Activated T-helper 1 cell treated with anti-CD3 and anti-CD28 coated beads, Interleukin-12 subunit alpha, Interleukin-12 subunit beta, Interleukin-2, Interleukin-4 antibody, amounts not matched to agents 30 ng/mL and 10 ng/mL and 1 ng/mL, durations not matched to agents 14 hours and 24 hours and 36 hours (primary cell): ENCODE data around the gene AKAP11. TPM values are rescaled to one million over a fixed set of nuclear protein-coding genes. Genes with fewer than 3 reads are reported as not detected.

Source experiments
- DNase-seq: peaks from one replicate; pipeline ENCODE4 v3.0.0; 2021; ENCODE audit warnings: low spot score
- H3K27ac Mint-ChIP-seq: one replicate; pipeline ENCODE4 v1.8.0; 2021; ENCODE audit warnings: mild to moderate bottlenecking, mixed read lengths
- H3K27me3 Mint-ChIP-seq: one replicate; pipeline ENCODE4 v1.8.0; 2022; ENCODE audit warnings: mild to moderate bottlenecking, moderate library complexity, mixed read lengths; ENCODE audit not compliant: insufficient read depth
- H3K36me3 Mint-ChIP-seq: one replicate; pipeline ENCODE4 v1.8.0; 2021; ENCODE audit warnings: low read depth, mixed read lengths
- H3K4me1 Mint-ChIP-seq: one replicate; pipeline ENCODE4 v1.8.0; 2021; ENCODE audit warnings: low read depth, mixed read lengths
- H3K4me3 Mint-ChIP-seq: one replicate; pipeline ENCODE4 v1.8.0; 2021; ENCODE audit warnings: mild to moderate bottlenecking, moderate library complexity, mixed read lengths
- H3K9me3 Mint-ChIP-seq: one replicate; pipeline ENCODE4 v1.8.0; 2021; ENCODE audit warnings: mixed read lengths
- intact Hi-C: fragments of 100-400 bp; cut with micrococcal nuclease; formaldehyde crosslinking; loops from one replicate; pipeline ENCODE4 v1.15.1; 2024
- total RNA-seq: library from RNA; stranded (reverse); gene quantifications from 2 replicates; pipeline ENCODE4 v1.2.3, GENCODE V29; 2022

The AKAP11 gene
- total RNA-seq, 1 donor from 2014 or later = 31.7 TPM

- Mint-ChIP-seq H3K9me3 (peaks cover 6% of the 10 kb centered on the region), H3K4me1 (peaks cover 68% of the 10 kb centered on the region), H3K36me3 (peaks cover 9% of the 10 kb centered on the region), H3K4me3 (peak overlapping the region; percentile 72), H3K27me3 (peaks cover 1% of the 10 kb centered on the region), H3K27ac (peak overlapping the region; percentile 99)
- DNase-seq = no peak
- intact Hi-C loops = loop anchor here (1.0 kb wide), 10 partner anchors 15 to 143 kb away; no protein-coding TSS in a partner anchor
Observed at GRCh38 chr13:42354241-42355091, 82.5 kb downstream of the AKAP11 start.

- H3K36me3 Mint-ChIP-seq = peaks cover 9% of the 10 kb centered on the region
- peaks cover 62% of the 10 kb centered on the region for H3K4me1 Mint-ChIP-seq
- no peak for DNase-seq
- H3K27ac Mint-ChIP-seq = peak overlapping the region; percentile 99
- H3K9me3 Mint-ChIP-seq = peaks cover 6% of the 10 kb centered on the region
- intact Hi-C loops = no loop called here
- peaks cover 1% of the 10 kb centered on the region for H3K27me3 Mint-ChIP-seq
- H3K4me3 Mint-ChIP-seq = peak overlapping the region; percentile 72
Observed at GRCh38 chr13:42355092-42355485, 83.1 kb downstream of the AKAP11 start.

- H3K4me1 Mint-ChIP-seq = peaks cover 56% of the 10 kb centered on the region
- intact Hi-C loops = no loop called here
- no peak for DNase-seq
Observed at GRCh38 chr13:42355491-42356183, 83.7 kb downstream of the AKAP11 start.

GRCh38 chr13:42356184-42356575 is 84.2 kb downstream of the AKAP11 start:
- intact Hi-C loops = no loop called here
- H3K4me1 Mint-ChIP-seq = peaks cover 56% of the 10 kb centered on the region
- no peak for DNase-seq

More at GRCh38 chr13:42355491-42356183, 83.7 kb downstream of the AKAP11 start:
- peak overlapping the region; percentile 99 for H3K27ac Mint-ChIP-seq
- peak overlapping the region; percentile 72 for H3K4me3 Mint-ChIP-seq
- H3K27me3 Mint-ChIP-seq = peaks cover 1% of the 10 kb centered on the region
- H3K36me3 Mint-ChIP-seq = peaks cover 9% of the 10 kb centered on the region
- H3K9me3 Mint-ChIP-seq = peaks cover 6% of the 10 kb centered on the region

GRCh38 chr13:42360046-42360574 is 88.2 kb downstream of the AKAP11 start:
- Mint-ChIP-seq H3K36me3 (peaks cover 8% of the 10 kb centered on the region), H3K4me1 (peaks cover 44% of the 10 kb centered on the region), H3K27ac (no peak overlapping the region), H3K27me3 (peaks cover 3% of the 10 kb centered on the region), H3K9me3 (peaks cover 6% of the 10 kb centered on the region), H3K4me3 (no peak overlapping the region)
- intact Hi-C loops = no loop called here
- DNase-seq = no peak

More at GRCh38 chr13:42356184-42356575, 84.2 kb downstream of the AKAP11 start:
- H3K27ac Mint-ChIP-seq = peak overlapping the region; percentile 99
- H3K9me3 Mint-ChIP-seq = peaks cover 6% of the 10 kb centered on the region
- peak overlapping the region; percentile 49 for H3K4me3 Mint-ChIP-seq
- H3K27me3 Mint-ChIP-seq = peaks cover 1% of the 10 kb centered on the region
- peaks cover 9% of the 10 kb centered on the region for H3K36me3 Mint-ChIP-seq

GRCh38 chr13:42361701-42362100 is 89.7 kb downstream of the AKAP11 start:
- H3K4me3 Mint-ChIP-seq = no peak overlapping the region
- H3K36me3 Mint-ChIP-seq = peaks cover 1% of the 10 kb centered on the region
- peaks cover 32% of the 10 kb centered on the region for H3K4me1 Mint-ChIP-seq
- intact Hi-C loops = no loop called here
- no peak for DNase-seq
- no peak overlapping the region for H3K27ac Mint-ChIP-seq
- H3K9me3 Mint-ChIP-seq = no peaks in the 10 kb centered on the region
- H3K27me3 Mint-ChIP-seq = peaks cover 3% of the 10 kb centered on the region

- H3K27me3 Mint-ChIP-seq = peaks cover 1% of the 10 kb centered on the region
- H3K4me1 Mint-ChIP-seq = peaks cover 37% of the 10 kb centered on the region
- intact Hi-C loops = no loop called here
- H3K27ac Mint-ChIP-seq = no peak overlapping the region
- DNase-seq = no peak
- H3K9me3 Mint-ChIP-seq = no peaks in the 10 kb centered on the region
- peaks cover 1% of the 10 kb centered on the region for H3K36me3 Mint-ChIP-seq
- no peak overlapping the region for H3K4me3 Mint-ChIP-seq
Observed at GRCh38 chr13:42363941-42364612, 92.1 kb downstream of the AKAP11 start.

- H3K36me3 Mint-ChIP-seq = peaks cover 1% of the 10 kb centered on the region
- H3K27me3 Mint-ChIP-seq = peaks cover 1% of the 10 kb centered on the region
- intact Hi-C loops = no loop called here
- peaks cover 39% of the 10 kb centered on the region for H3K4me1 Mint-ChIP-seq
- no peaks in the 10 kb centered on the region for H3K9me3 Mint-ChIP-seq
- no peak for DNase-seq
- no peak overlapping the region for H3K4me3 Mint-ChIP-seq
- H3K27ac Mint-ChIP-seq = no peak overlapping the region
Observed at GRCh38 chr13:42364613-42365000, 92.7 kb downstream of the AKAP11 start.

- Mint-ChIP-seq H3K4me3 (no peak overlapping the region), H3K4me1 (peaks cover 56% of the 10 kb centered on the region), H3K27me3 (peaks cover 1% of the 10 kb centered on the region), H3K36me3 (peaks cover 6% of the 10 kb centered on the region), H3K27ac (no peak overlapping the region), H3K9me3 (peaks cover 4% of the 10 kb centered on the region)
- DNase-seq = no peak
- intact Hi-C loops = no loop called here
Observed at GRCh38 chr13:42367831-42368230, 95.9 kb downstream of the AKAP11 start.

GRCh38 chr13:42369071-42369797 is 97.3 kb downstream of the AKAP11 start:
- Mint-ChIP-seq H3K4me3 (no peak overlapping the region), H3K27ac (peak overlapping the region; percentile 54)
- intact Hi-C loops = loop anchor here (1.0 kb wide), 2 partner anchors 8 to 15 kb away; no protein-coding TSS in a partner anchor

GRCh38 chr13:42370229-42370628 is 98.3 kb downstream of the AKAP11 start:
- intact Hi-C loops = no loop called here
- H3K36me3 Mint-ChIP-seq = peaks cover 5% of the 10 kb centered on the region
- no peak overlapping the region for H3K4me3 Mint-ChIP-seq
- no peaks in the 10 kb centered on the region for H3K27me3 Mint-ChIP-seq
- H3K27ac Mint-ChIP-seq = no peak overlapping the region
- DNase-seq = no peak
- peaks cover 4% of the 10 kb centered on the region for H3K9me3 Mint-ChIP-seq
- H3K4me1 Mint-ChIP-seq = peaks cover 68% of the 10 kb centered on the region

More at GRCh38 chr13:42369071-42369797, 97.3 kb downstream of the AKAP11 start:
- no peak for DNase-seq
- peaks cover 66% of the 10 kb centered on the region for H3K4me1 Mint-ChIP-seq
- peaks cover 4% of the 10 kb centered on the region for H3K9me3 Mint-ChIP-seq
- H3K36me3 Mint-ChIP-seq = peaks cover 6% of the 10 kb centered on the region
- no peaks in the 10 kb centered on the region for H3K27me3 Mint-ChIP-seq
